Limb (tissue), 2 donors: ENCODE results near the gene PRR30.
A peak's percentile ranks its signal among the peaks of the same experiment; 100 is the strongest.

ENCODE experiments used
- DNase-seq, 2 donors: peaks; one replicate each; pipeline ENCODE4 v3.0.0-alpha.2; 2016; ENCODE audit errors: extremely low spot score in 2 of 2

The PRR30 gene

GRCh38 chr2:27099334-27099955 is 39.8 kb downstream of the PRR30 start:
- DNase-seq = no peak

GRCh38 chr2:27097341-27097740 is 41.9 kb downstream of the PRR30 start:
- DNase-seq = no peak

GRCh38 chr2:27096748-27097297 is 42.4 kb downstream of the PRR30 start:
- no peak for DNase-seq

- peak in 1 of 2 donors; percentile 79 for DNase-seq
Observed at GRCh38 chr2:27095745-27096651, 43.2 kb downstream of the PRR30 start.

- DNase-seq = no peak
Observed at GRCh38 chr2:27095427-27095744, 43.8 kb downstream of the PRR30 start.

- DNase-seq = no peak
Observed at GRCh38 chr2:27094353-27094984, 44.7 kb downstream of the PRR30 start.

GRCh38 chr2:27093430-27094352 is 45.5 kb downstream of the PRR30 start:
- DNase-seq = no peak

GRCh38 chr2:27092696-27093429 is 46.3 kb downstream of the PRR30 start:
- no peak for DNase-seq

GRCh38 chr2:27091746-27092695 is 47.2 kb downstream of the PRR30 start:
- DNase-seq = no peak

- DNase-seq = no peak
Observed at GRCh38 chr2:27089111-27089954, 49.9 kb downstream of the PRR30 start.

- DNase-seq = no peak
Observed at GRCh38 chr2:27088634-27089033, 50.6 kb downstream of the PRR30 start.

GRCh38 chr2:27087823-27088410 is 51.3 kb downstream of the PRR30 start:
- DNase-seq = no peak
